Neural progenitor cell (in vitro differentiated cells): Measurements from ENCODE around the gene HSPA12A. TPM values are rescaled to one million over a fixed set of nuclear protein-coding genes. Genes with fewer than 3 reads are reported as not detected.

Experiments
- DNase-seq: peaks from one replicate; pipeline ENCODE4 v3.0.0-alpha.2; 2016; ENCODE audit warnings: low spot score
- H2AFZ ChIP-seq: fragments of 200-600 bp; sonication (generic); replicated peaks from 2 replicates; pipeline ENCODE4 v1.6.1; 2016; ENCODE audit warnings: antibody characterized with exemption
- H3F3A ChIP-seq: fragments of 200-600 bp; sonication (generic); 2 replicates; pipeline ENCODE4 v1.6.1; 2016; ENCODE audit warnings: antibody characterized with exemption, low read depth
- H3K27ac ChIP-seq: fragments of 200-600 bp; sonication (generic); 2 replicates; pipeline ENCODE4 v1.5.1; 2016; ENCODE audit warnings: mild to moderate bottlenecking
- H3K27me3 ChIP-seq: fragments of 200-600 bp; sonication (generic); 2 replicates; pipeline ENCODE4 v1.6.1; 2016; ENCODE audit warnings: mild to moderate bottlenecking, moderate library complexity
- H3K36me3 ChIP-seq: fragments of 200-600 bp; sonication (generic); 2 replicates; pipeline ENCODE4 v1.5.1; 2016
- H3K4me1 ChIP-seq: fragments of 200-600 bp; sonication (generic); 2 replicates; pipeline ENCODE4 v1.6.1; 2016; ENCODE audit warnings: mixed run types
- H3K4me2 ChIP-seq: fragments of 200-600 bp; sonication (generic); 2 replicates; pipeline ENCODE4 v1.6.1; 2016
- H3K4me3 ChIP-seq: fragments of 200-600 bp; sonication (generic); 2 replicates; pipeline ENCODE4 v1.5.1; 2016
- H3K79me2 ChIP-seq: fragments of 200-600 bp; sonication (generic); 2 replicates; pipeline ENCODE4 v1.6.1; 2016; ENCODE audit warnings: low read depth
- H3K9ac ChIP-seq: fragments of 200-600 bp; sonication (generic); 2 replicates; pipeline ENCODE4 v1.6.1; 2016
- H3K9me3 ChIP-seq: fragments of 200-600 bp; sonication (generic); 2 replicates; pipeline ENCODE4 v1.5.1; 2016; ENCODE audit warnings: low read depth
- H4K20me1 ChIP-seq: fragments of 200-600 bp; sonication (generic); 2 replicates; pipeline ENCODE4 v1.6.1; 2016; ENCODE audit warnings: low read depth
- H3K27ac Mint-ChIP-seq: 3 replicates; pipeline ENCODE4 v1.8.0; 2021; ENCODE audit warnings: mixed read lengths
- H3K27me3 Mint-ChIP-seq: 2 replicates; pipeline ENCODE4 v1.8.0; 2022; ENCODE audit warnings: low read depth, mild to moderate bottlenecking, inconsistent platforms, moderate library complexity, mixed read lengths; ENCODE audit not compliant: insufficient read depth
- H3K36me3 Mint-ChIP-seq: 3 replicates; pipeline ENCODE4 v1.8.0; 2021; ENCODE audit warnings: mixed read lengths
- H3K4me1 Mint-ChIP-seq: 3 replicates; pipeline ENCODE4 v1.8.0; 2021; ENCODE audit warnings: mixed read lengths
- H3K4me3 Mint-ChIP-seq: 3 replicates; pipeline ENCODE4 v1.8.0; 2021; ENCODE audit warnings: mild to moderate bottlenecking, moderate library complexity, mixed read lengths
- H3K9me3 Mint-ChIP-seq: 3 replicates; pipeline ENCODE4 v1.8.0; 2020; ENCODE audit warnings: mixed read lengths
- EZH2 ChIP-seq: fragments of 200-600 bp; sonication (generic); IDR thresholded peaks from 2 replicates; pipeline ENCODE4 v1.6.1; 2017; ENCODE audit warnings: antibody characterized with exemption, mild to moderate bottlenecking, moderate library complexity
- EZH2phosphoT487 ChIP-seq: fragments of 200-600 bp; sonication (generic); IDR thresholded peaks from 2 replicates; pipeline ENCODE4 v1.6.1; 2017; ENCODE audit warnings: antibody characterized with exemption
- total RNA-seq: library from RNA; depleted of rRNA; stranded (reverse); fragments of >200 nt; gene quantifications from 2 replicates; pipeline ENCODE4 v1.2.3, GENCODE V29; 2015; ENCODE audit warnings: low replicate concordance
- TF ChIP-seq, protein P1 (sequence below): fragments of 200-600 bp; sonication (generic); IDR thresholded peaks from 2 replicates; pipeline ENCODE4 v1.5.1; 2017; ENCODE audit warnings: antibody characterized with exemption, mild to moderate bottlenecking

Gene HSPA12A
- total RNA-seq, 1 donor from 2014 or later, result 5.6 TPM

DNA sequence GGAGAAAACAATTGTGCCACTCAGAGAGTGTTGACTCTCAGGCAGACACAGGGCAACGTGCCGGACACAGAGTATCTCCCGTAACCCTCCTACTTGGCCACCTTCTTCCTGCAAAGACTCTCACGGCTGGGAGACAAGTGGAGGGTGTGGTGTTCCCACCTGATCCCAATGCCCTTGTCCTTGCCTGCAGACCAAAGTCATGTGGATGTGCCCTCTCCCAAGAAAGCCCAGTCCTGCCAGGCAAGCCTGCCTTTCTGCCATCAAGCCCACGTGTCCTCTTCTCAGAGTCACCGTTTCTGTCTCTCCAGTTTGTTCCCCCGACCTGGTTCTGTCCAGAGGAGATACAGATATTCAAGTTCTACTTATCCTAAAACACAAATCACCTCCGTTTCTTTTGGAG, 120.9 kb downstream of the HSPA12A start:
- no peak overlapping the region for H3K4me3 Mint-ChIP-seq
- Histone ChIP-seq H2AFZ (no peak overlapping the region), H3K27ac (no peak overlapping the region), H3K36me3 (no peaks in the 10 kb centered on the region), H3K4me3 (no peak overlapping the region), H3F3A (no peaks in the 10 kb centered on the region), H3K79me2 (no peaks in the 10 kb centered on the region), H3K4me2 (no peak overlapping the region), H3K9me3 (no peaks in the 10 kb centered on the region), H3K9ac (no peak overlapping the region), H3K27me3 (peaks cover 7% of the 10 kb centered on the region), H4K20me1 (no peaks in the 10 kb centered on the region), H3K4me1 (no peaks in the 10 kb centered on the region)
- H3K27me3 Mint-ChIP-seq, result peaks cover 9% of the 10 kb centered on the region
- no peak overlapping the region for H3K27ac Mint-ChIP-seq
- TF ChIP-seq EZH2phosphoT487, result no peak
- TF ChIP-seq, protein P1, sequence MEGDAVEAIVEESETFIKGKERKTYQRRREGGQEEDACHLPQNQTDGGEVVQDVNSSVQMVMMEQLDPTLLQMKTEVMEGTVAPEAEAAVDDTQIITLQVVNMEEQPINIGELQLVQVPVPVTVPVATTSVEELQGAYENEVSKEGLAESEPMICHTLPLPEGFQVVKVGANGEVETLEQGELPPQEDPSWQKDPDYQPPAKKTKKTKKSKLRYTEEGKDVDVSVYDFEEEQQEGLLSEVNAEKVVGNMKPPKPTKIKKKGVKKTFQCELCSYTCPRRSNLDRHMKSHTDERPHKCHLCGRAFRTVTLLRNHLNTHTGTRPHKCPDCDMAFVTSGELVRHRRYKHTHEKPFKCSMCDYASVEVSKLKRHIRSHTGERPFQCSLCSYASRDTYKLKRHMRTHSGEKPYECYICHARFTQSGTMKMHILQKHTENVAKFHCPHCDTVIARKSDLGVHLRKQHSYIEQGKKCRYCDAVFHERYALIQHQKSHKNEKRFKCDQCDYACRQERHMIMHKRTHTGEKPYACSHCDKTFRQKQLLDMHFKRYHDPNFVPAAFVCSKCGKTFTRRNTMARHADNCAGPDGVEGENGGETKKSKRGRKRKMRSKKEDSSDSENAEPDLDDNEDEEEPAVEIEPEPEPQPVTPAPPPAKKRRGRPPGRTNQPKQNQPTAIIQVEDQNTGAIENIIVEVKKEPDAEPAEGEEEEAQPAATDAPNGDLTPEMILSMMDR, result no peak
- no peak for TF ChIP-seq EZH2
- DNase-seq, result no peak
- H3K36me3 Mint-ChIP-seq, result no peaks in the 10 kb centered on the region
- no peaks in the 10 kb centered on the region for H3K4me1 Mint-ChIP-seq
- no peaks in the 10 kb centered on the region for H3K9me3 Mint-ChIP-seq

Other genes starting within 250 kb of the HSPA12A start
- gene PNLIP, start 196.6 kb downstream of the HSPA12A start, total RNA-seq, result not detected in 2 replicates
- gene PNLIPRP1, start 151.6 kb downstream of the HSPA12A start, total RNA-seq, result not detected in 2 replicates
- 0.74 and 1.6 TPM in 2 replicates for gene PNLIPRP2, start 121.6 kb downstream of the HSPA12A start, total RNA-seq
- 0.84 and 10.0 TPM in 2 replicates for gene ENO4, start 106.9 kb upstream of the HSPA12A start, total RNA-seq